H1 (cell line): ENCODE measurements around the gene CDC37. TPM values are rescaled to one million over a fixed set of nuclear protein-coding genes. Genes with fewer than 3 reads are reported as not detected.

Experiments used
- CTCF ChIA-PET: fragments of 300-600 bp; sonication (Branson Sonifier 250); formaldehyde crosslinking; loops from one replicate; lab custom pipeline; 2021; ENCODE audit not compliant: partially characterized antibody; lab: Charles Lee
- POLR2A ChIA-PET: fragments of 300-600 bp; sonication (Branson Sonifier 250); formaldehyde crosslinking; loops from one replicate; lab custom pipeline; 2021; ENCODE audit warnings: inconsistent platforms; ENCODE audit not compliant: partially characterized antibody; lab: Charles Lee
- DNase-seq, 2 experiments: peaks; one replicate each; pipeline versions ENCODE4 v3.0.0 to v3.0.0-alpha.2; 2010 to 2022; ENCODE audit warnings: low spot score in 2 of 2, low read depth in 1 of 2, mixed read lengths in 1 of 2
- FAIRE-seq: peaks from 2 replicates; lab custom pipeline; 2011; peaks lifted over from hg19 to GRCh38; lab: Jason Lieb, UNC
- H2AFZ ChIP-seq: 2 replicates; pipeline ENCODE4 v1.8.1; 2012; ENCODE audit warnings: low read length, inconsistent platforms
- H2AK5ac ChIP-seq: 2 replicates; pipeline ENCODE4 v1.6.1; 2013; ENCODE audit warnings: low read depth, low read length
- H2BK120ac ChIP-seq: replicated peaks from 2 replicates; pipeline ENCODE3; 2013; ENCODE audit warnings: low read depth, low read length, inconsistent platforms
- H2BK12ac ChIP-seq: 2 replicates; pipeline ENCODE4 v1.6.1; 2013; ENCODE audit warnings: low read depth, low read length
- H2BK15ac ChIP-seq: 2 replicates; pipeline ENCODE4 v1.6.1; 2013; ENCODE audit warnings: low read length
- H2BK20ac ChIP-seq: 2 replicates; pipeline ENCODE4 v1.6.1; 2013; ENCODE audit warnings: low read length
- H2BK5ac ChIP-seq: 2 replicates; pipeline ENCODE4 v1.6.1; 2013; ENCODE audit warnings: low read depth, low read length
- H3K14ac ChIP-seq: 2 replicates; pipeline ENCODE4 v1.6.1; 2013; ENCODE audit warnings: inconsistent platforms; ENCODE audit not compliant: insufficient read length
- H3K18ac ChIP-seq: 2 replicates; pipeline ENCODE4 v1.6.1; 2013; ENCODE audit warnings: low read length; ENCODE audit errors: extremely low read depth
- H3K23ac ChIP-seq: 2 replicates; pipeline ENCODE4 v1.6.1; 2013; ENCODE audit warnings: inconsistent platforms; ENCODE audit not compliant: insufficient read length
- H3K23me2 ChIP-seq: 2 replicates; pipeline ENCODE4 v1.6.1; 2013; ENCODE audit warnings: low read depth, low read length
- H3K27ac ChIP-seq: 2 replicates; pipeline ENCODE4 v1.6.1; 2011; ENCODE audit warnings: low read depth, low read length, inconsistent platforms
- H3K27me3 ChIP-seq, 4 experiments: replicated peaks in 1 of 4; 1 replicate in 1 of 4; 2 replicates in 3 of 4; pipeline versions ENCODE4 v1.6.1 to v1.8.1; 2011 to 2013; ENCODE audit warnings: low read length in 3 of 4, mild to moderate bottlenecking in 3 of 4, inconsistent platforms in 2 of 4, mixed read lengths in 2 of 4, moderate library complexity in 1 of 4; ENCODE audit not compliant: control insufficient read depth in 3 of 4, insufficient read depth in 3 of 4; ENCODE audit errors: extremely low read depth in 1 of 4
- H3K36me3 ChIP-seq, 4 experiments: 2 replicates each; pipeline versions ENCODE4 v1.6.1 to v1.8.1; 2011 to 2013; ENCODE audit warnings: mild to moderate bottlenecking in 4 of 4, low read length in 3 of 4, moderate library complexity in 2 of 4, control low read depth in 1 of 4, inconsistent platforms in 1 of 4; ENCODE audit not compliant: insufficient read depth in 4 of 4, control insufficient read depth in 2 of 4
- H3K4ac ChIP-seq: replicated peaks from 2 replicates; pipeline ENCODE3; 2013; ENCODE audit warnings: low read length, low read depth, mixed read lengths, inconsistent platforms; ENCODE audit not compliant: insufficient read length
- H3K4me1 ChIP-seq, 4 experiments: replicated peaks in 1 of 4; 1 replicate in 1 of 4; 2 replicates in 3 of 4; pipeline versions ENCODE4 v1.6.1 to v1.8.1; 2011 to 2013; ENCODE audit warnings: low read length in 3 of 4, inconsistent platforms in 2 of 4, mixed read lengths in 1 of 4; ENCODE audit not compliant: insufficient read depth in 4 of 4, control insufficient read depth in 3 of 4
- H3K4me2 ChIP-seq, 2 experiments: 2 replicates each; pipeline versions ENCODE4 v1.6.1 to v1.8.1; 2011 to 2013; ENCODE audit warnings: low read depth in 2 of 2, low read length in 2 of 2, control low read depth in 1 of 2, inconsistent platforms in 1 of 2, mild to moderate bottlenecking in 1 of 2; ENCODE audit not compliant: insufficient read depth in 1 of 2
- H3K4me3 ChIP-seq, 4 experiments: fragments of 200-600, 300-600 bp in 1 of 4; sonication (generic), shearing (Covaris generic), sonication (Bioruptor Twin) in 1 of 4; 2 replicates each; pipeline versions ENCODE4 v1.5.1 to v1.8.1; 2011 to 2016; ENCODE audit warnings: low read length in 4 of 4, low read depth in 3 of 4, control low read depth in 2 of 4, inconsistent platforms in 2 of 4, mild to moderate bottlenecking in 2 of 4, mixed read lengths in 1 of 4, moderate library complexity in 1 of 4; ENCODE audit not compliant: insufficient read depth in 2 of 4; ENCODE audit errors: extremely low read depth in 1 of 4
- H3K56ac ChIP-seq: replicated peaks from 2 replicates; pipeline ENCODE3; 2013; ENCODE audit warnings: low read depth, mild to moderate bottlenecking, mixed read lengths, low read length, inconsistent platforms; ENCODE audit not compliant: insufficient read length
- H3K79me1 ChIP-seq: 2 replicates; pipeline ENCODE4 v1.6.1; 2013; ENCODE audit warnings: low read depth, low read length, control low read depth
- H3K79me2 ChIP-seq, 2 experiments: 2 replicates each; pipeline versions ENCODE4 v1.6.1 to v1.8.1; 2012 to 2013; ENCODE audit warnings: low read length in 2 of 2, mild to moderate bottlenecking in 2 of 2, inconsistent platforms in 1 of 2; ENCODE audit not compliant: insufficient read depth in 2 of 2, control insufficient read depth in 1 of 2
- H3K9ac ChIP-seq, 4 experiments: replicated peaks in 1 of 4; 1 replicate in 1 of 4; 2 replicates in 3 of 4; pipeline versions ENCODE4 v1.6.1 to v1.8.1; 2011 to 2013; ENCODE audit warnings: low read depth in 3 of 4, low read length in 3 of 4, control low read depth in 2 of 4, mild to moderate bottlenecking in 2 of 4, moderate library complexity in 2 of 4, inconsistent platforms in 1 of 4; ENCODE audit errors: extremely low read depth in 1 of 4
- H3K9me3 ChIP-seq, 2 experiments: 2 replicates each; pipeline versions ENCODE4 v1.6.1 to v1.8.1; 2012 to 2013; ENCODE audit warnings: mild to moderate bottlenecking in 2 of 2, moderate library complexity in 2 of 2, control low read depth in 1 of 2, inconsistent platforms in 1 of 2, low read depth in 1 of 2, low read length in 1 of 2, mixed read lengths in 1 of 2; ENCODE audit not compliant: insufficient read depth in 2 of 2
- H4K20me1 ChIP-seq, 2 experiments: replicated peaks in 1 of 2; 2 replicates each; pipeline versions ENCODE3 to v1.8.1; 2011 to 2013; ENCODE audit warnings: inconsistent platforms in 2 of 2, low read length in 2 of 2, mild to moderate bottlenecking in 1 of 2; ENCODE audit not compliant: insufficient read depth in 2 of 2, control insufficient read depth in 1 of 2
- H4K5ac ChIP-seq: 2 replicates; pipeline ENCODE4 v1.6.1; 2013; ENCODE audit warnings: low read length, low read depth, mixed read lengths, inconsistent platforms; ENCODE audit not compliant: insufficient read length
- H4K8ac ChIP-seq: 2 replicates; pipeline ENCODE4 v1.8.0; 2013; ENCODE audit warnings: mild to moderate bottlenecking, moderate library complexity, low read length, inconsistent platforms; ENCODE audit not compliant: insufficient read depth; ENCODE audit errors: extremely low read depth
- H4K91ac ChIP-seq: replicated peaks from 2 replicates; pipeline ENCODE3; 2013; ENCODE audit warnings: low read length, mixed read lengths, inconsistent platforms; ENCODE audit not compliant: insufficient read length
- CHD2 ChIP-seq: IDR thresholded peaks from 2 replicates; pipeline ENCODE4 v1.6.1; 2012; ENCODE audit warnings: low read length, improper control_type of control experiment
- WGBS, 2 experiments: shearing (Covaris generic) in 1 of 2; methylation state at CpG; one replicate each; pipeline versions ENCODE4 v1.1.6 to v1.1.7; 2013 to 2015; ENCODE audit warnings: low lambda C conversion rate in 2 of 2, mixed read lengths in 2 of 2, inconsistent platforms in 1 of 2, low coverage in 1 of 2, missing lambda C conversion rate in 1 of 2; ENCODE audit not compliant: insufficient replicate concordance in 2 of 2, insufficient coverage in 1 of 2, insufficient read length in 1 of 2; ENCODE audit errors: extremely low coverage in 1 of 2, missing lambda C conversion rate in 1 of 2; 5-methylcytosine and 5-hydroxymethylcytosine counted together
- polyA plus RNA-seq, 7 experiments: library from polyadenylated mRNA; depleted of rRNA in 3 of 7; stranded (reverse) in 5 of 7; unstranded in 2 of 7; fragments of >200 nt in 5 of 7; fragments of 200-250 nt in 2 of 7; gene quantifications; 1 replicate in 5 of 7; 2 replicates in 1 of 7; 4 replicates in 1 of 7; pipeline versions ENCODE4 v1.2.1 to v1.2.3, GENCODE V29; 2011 to 2013; ENCODE audit warnings: missing spikeins in 2 of 7, mixed read lengths in 2 of 7
- total RNA-seq: library from RNA; stranded (reverse); fragmentation: NEBNext Ultra II Directional; extraction: Animal tissue kit (Norgen Biotek cat#: 25700); gene quantifications from 2 replicates; pipeline ENCODE4 v1.2.1, GENCODE V29; 2021
- TF ChIP-seq, protein P1 (sequence below), 3 experiments: IDR thresholded peaks; 1 replicate in 2 of 3; 2 replicates in 1 of 3; pipeline versions ENCODE4 v1.5.1 to v1.6.1; 2011; ENCODE audit warnings: low read length in 3 of 3, mild to moderate bottlenecking in 3 of 3, inconsistent platforms in 2 of 3, low read depth in 1 of 3, moderate library complexity in 1 of 3; ENCODE audit not compliant: insufficient read depth in 1 of 3; ENCODE audit errors: control extremely low read depth in 1 of 3

CDC37 gene
- total and polyA plus RNA-seq, 2 of the 8 experiments (the other 6 are each of a cell fraction or from before 2014, with no cell fraction given) = 162 to 181 TPM

DNA sequence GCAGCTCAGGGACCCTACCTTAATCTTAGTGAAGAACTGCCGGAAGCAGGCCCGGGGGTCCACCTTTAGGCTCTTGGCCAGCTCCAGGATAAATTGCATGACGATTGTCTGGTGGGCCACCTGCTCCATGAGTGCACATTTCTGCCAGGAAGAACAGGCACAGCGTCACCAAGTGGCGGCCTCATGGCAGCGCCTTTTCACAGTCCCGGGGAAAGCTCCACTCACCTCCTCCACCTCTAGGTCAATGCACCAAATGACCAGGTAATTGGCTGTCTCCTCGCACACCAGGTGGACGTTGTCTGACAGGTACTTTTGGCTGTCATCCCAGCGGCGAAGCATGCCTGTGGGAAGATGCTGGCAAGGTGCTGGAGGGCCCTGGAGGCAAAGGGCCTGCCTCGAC is 8.3 kb downstream of the CDC37 start:
- no peak overlapping the region for H3K4me3 ChIP-seq
- ChIA-PET CTCF (interaction anchor here (0.5 to 5.5 kb wide), 5 partner anchors 26 to 135 kb away, joined by 3 to 63 read pairs (median 4); partner anchors contain the start of gene ICAM1), POLR2A (interaction anchor here (0.6 to 1.3 kb wide), 2 partner anchors 124 to 171 kb away, joined by 3 to 4 read pairs; partner anchors contain the start of genes ICAM1 and KRI1)
- H3K79me1 ChIP-seq = peaks cover 5% of the 10 kb centered on the region
- H3K27me3 ChIP-seq = no peaks in the 10 kb centered on the region
- H2BK120ac ChIP-seq = no peak overlapping the region
- no peak overlapping the region for H2BK5ac ChIP-seq
- no peak overlapping the region for H3K4ac ChIP-seq
- H3K56ac ChIP-seq = no peak overlapping the region
- H3K14ac ChIP-seq = no peak overlapping the region
- H3K79me2 ChIP-seq = peaks cover 0 to 26% of the 10 kb centered on the region in 2 experiments; a peak in 3 of 4 replicates
- no peak overlapping the region for H3K18ac ChIP-seq
- no peak overlapping the region for H3K4me2 ChIP-seq
- no peak overlapping the region for H4K91ac ChIP-seq
- no peak overlapping the region for H4K8ac ChIP-seq
- no peak for DNase-seq
- H2BK15ac ChIP-seq = no peak overlapping the region
- H2BK20ac ChIP-seq = no peak overlapping the region
- WGBS, 2 experiments = 91% methylated on average over 12 of the region's 12 CpGs; no CpG with 5 or more reads in 1 of the 2 experiments
- H3K23ac ChIP-seq = no peak overlapping the region
- H3K4me1 ChIP-seq = peaks cover 0 to 2% (median 0%) of the 10 kb centered on the region in 4 experiments; a peak in 1 of 7 replicates
- H3K36me3 ChIP-seq = peaks cover 0 to 44% (median 21%) of the 10 kb centered on the region in 4 experiments; a peak in 7 of 8 replicates
- TF ChIP-seq CHD2 = no peak
- TF ChIP-seq, protein P1, sequence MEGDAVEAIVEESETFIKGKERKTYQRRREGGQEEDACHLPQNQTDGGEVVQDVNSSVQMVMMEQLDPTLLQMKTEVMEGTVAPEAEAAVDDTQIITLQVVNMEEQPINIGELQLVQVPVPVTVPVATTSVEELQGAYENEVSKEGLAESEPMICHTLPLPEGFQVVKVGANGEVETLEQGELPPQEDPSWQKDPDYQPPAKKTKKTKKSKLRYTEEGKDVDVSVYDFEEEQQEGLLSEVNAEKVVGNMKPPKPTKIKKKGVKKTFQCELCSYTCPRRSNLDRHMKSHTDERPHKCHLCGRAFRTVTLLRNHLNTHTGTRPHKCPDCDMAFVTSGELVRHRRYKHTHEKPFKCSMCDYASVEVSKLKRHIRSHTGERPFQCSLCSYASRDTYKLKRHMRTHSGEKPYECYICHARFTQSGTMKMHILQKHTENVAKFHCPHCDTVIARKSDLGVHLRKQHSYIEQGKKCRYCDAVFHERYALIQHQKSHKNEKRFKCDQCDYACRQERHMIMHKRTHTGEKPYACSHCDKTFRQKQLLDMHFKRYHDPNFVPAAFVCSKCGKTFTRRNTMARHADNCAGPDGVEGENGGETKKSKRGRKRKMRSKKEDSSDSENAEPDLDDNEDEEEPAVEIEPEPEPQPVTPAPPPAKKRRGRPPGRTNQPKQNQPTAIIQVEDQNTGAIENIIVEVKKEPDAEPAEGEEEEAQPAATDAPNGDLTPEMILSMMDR (IDR thresholded peaks at IDR 0.05; ENCODE audit: control extremely low read depth in 1 of 3, insufficient read depth in 1 of 3, low read depth in 1 of 3, low read length in 3 of 3) = peak in 2 of 3 experiments; percentile 11 to 15; a peak in 2 of 4 replicates
- H2AFZ ChIP-seq = no peak overlapping the region
- no peaks in the 10 kb centered on the region for H3K23me2 ChIP-seq
- no peak overlapping the region for H4K5ac ChIP-seq
- H4K20me1 ChIP-seq = peaks cover 13 to 25% of the 10 kb centered on the region in 2 experiments
- no peak for FAIRE-seq
- no peaks in the 10 kb centered on the region for H3K9me3 ChIP-seq
- H3K27ac ChIP-seq = no peak overlapping the region
- H2AK5ac ChIP-seq = no peak overlapping the region
- no peak overlapping the region for H2BK12ac ChIP-seq
- H3K9ac ChIP-seq = no peak overlapping the region
